Measurements from ENCODE around the gene PPP1R18. TPM values are rescaled to one million over a fixed set of nuclear protein-coding genes. Genes with fewer than 3 reads are reported as not detected.

The PPP1R18 gene
- total and polyA plus RNA-seq, 9 of the 15 experiments (the other 6 are each of a cell fraction or from before 2014, with no cell fraction given), result 12.0 to 99.2 (median 42.6) TPM

DNA sequence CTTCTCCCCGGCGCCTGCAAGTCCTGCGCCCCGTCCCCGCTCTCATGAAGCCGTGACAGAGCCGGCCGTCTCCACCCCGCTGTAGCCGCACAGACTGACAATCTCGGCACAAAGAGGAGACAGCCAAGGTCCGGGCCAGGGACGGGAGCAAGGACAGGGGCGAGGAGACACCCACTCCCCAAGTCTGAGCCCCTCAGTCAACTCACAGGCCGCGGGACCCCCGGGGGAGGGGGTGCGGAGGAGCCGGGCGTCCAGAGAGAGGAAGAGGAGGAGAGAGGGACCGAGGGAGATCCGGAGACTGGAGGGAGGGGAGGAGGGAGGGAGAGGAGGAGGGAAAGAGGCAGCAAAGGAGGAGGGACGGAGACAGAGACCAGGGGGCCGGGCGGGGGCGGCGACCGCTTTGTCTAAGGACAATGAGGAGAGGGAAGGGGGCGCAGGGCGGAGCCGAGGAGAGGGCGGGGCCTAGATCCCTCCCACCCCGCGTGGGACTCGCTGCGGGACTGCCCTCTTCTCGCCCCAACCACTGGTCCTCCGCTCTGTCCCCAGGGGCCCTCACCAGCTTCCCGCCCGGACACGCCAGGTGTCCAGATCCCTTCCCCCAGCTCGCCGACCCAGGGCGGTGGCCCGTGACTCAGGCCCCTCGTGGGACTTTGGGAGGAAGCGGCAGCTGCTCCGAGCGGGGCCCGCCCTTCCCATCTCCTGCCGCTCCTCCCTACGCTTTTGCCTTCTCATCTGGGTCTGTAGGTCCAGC, 638 bp upstream of the PPP1R18 start:
- Histone ChIP-seq H3K4me3 (peak overlapping the region; percentile 81), H4K20me1 (replicated peaks; ENCODE audit: control insufficient read depth, insufficient read depth, low read length) (no peaks in the 10 kb centered on the region), H3K27ac (ENCODE audit: extremely low read depth, low read depth, low read length) (peak overlapping the region; percentile 88), H3K9ac (ENCODE audit: insufficient read depth in 1 of 2, low read depth in 2 of 2, low read length in 2 of 2) (peak overlapping the region; percentile 75 to 95), H3K4me2 (ENCODE audit: insufficient read depth, low read length) (peak overlapping the region; percentile 97), H3K36me3 (ENCODE audit: control insufficient read depth, insufficient read depth, low read length) (peaks cover 11% of the 10 kb centered on the region; the same call in 2 of the 3 replicates), H3K9me1 (ENCODE audit: control insufficient read depth, insufficient read depth, low read length) (no peaks in the 10 kb centered on the region), H3K4me1 (replicated peaks in 1 of 2; ENCODE audit: control insufficient read depth in 2 of 2, insufficient read depth in 2 of 2, low read length in 2 of 2) (peaks cover 50 to 88% of the 10 kb centered on the region in 2 experiments), H3K79me2 (ENCODE audit: control insufficient read depth, insufficient read depth, low read length) (peaks cover 80% of the 10 kb centered on the region), H3K27me3 (ENCODE audit: control insufficient read depth in 2 of 2, insufficient read depth in 2 of 2, low read length in 2 of 2) (no peaks in the 10 kb centered on the region), H3K9me3 (replicated peaks; ENCODE audit: control insufficient read depth, insufficient read depth, low read depth, low read length) (no peaks in the 10 kb centered on the region), H2AFZ (ENCODE audit: low read depth, low read length) (peak overlapping the region; percentile 81)
- ATAC-seq (peak; percentile 59), FAIRE-seq (peak; percentile 65), DNase-seq (ENCODE audit: extremely low read depth in 1 of 4, low spot score in 3 of 4) (peak; percentile 90 to 96 (median 92))
- under 1% methylated on average over 31 of the region's 52 CpGs for WGBS (ENCODE audit: insufficient coverage, low coverage, missing lambda C conversion rate)
- intact Hi-C loops (cut with micrococcal nuclease), result loop anchor here (1.0 to 10.0 kb wide), 3 partner anchors 30 to 128 kb away; partner anchors contain the start of genes MDC1 and TUBB
- POLR2A ChIA-PET, result interaction anchor here (0.6 to 23.5 kb wide), 7 partner anchors 8 to 601 kb away, joined by 4 to 524 read pairs (median 6); partner anchors contain the start of genes DHX16, MDC1 and TUBB
- CTCF ChIA-PET (ENCODE audit: low intra/inter-chr PET ratio), result no interaction called here
- in situ Hi-C loops (cut with MboI), result no loop called here
- no TSS peak for BruUV-seq (replicated peaks)
- TF ChIP-seq KLF13 (tag; IDR thresholded peaks at IDR 0.05; ENCODE audit: borderline replicate concordance, low read depth) (no peak), RBM17 (IDR thresholded peaks at IDR 0.05; ENCODE audit: borderline replicate concordance, low read depth, low read length) (no peak), CBX8 (IDR thresholded peaks at IDR 0.05; ENCODE audit: borderline replicate concordance, extremely low read depth, low read depth, low read length, poor library complexity, severe bottlenecking) (no peak), FOXA3 (CRISPR knock-in tag; conservative IDR thresholded peaks at IDR 0.05 in 1 of 2, IDR thresholded peaks at IDR 0.05 in 1 of 2) (no peak), RBBP5 (IDR thresholded peaks at IDR 0.05; ENCODE audit: borderline replicate concordance, insufficient read depth, low read length, poor library complexity, severe bottlenecking) (no peak), TAF1 (IDR thresholded peaks at IDR 0.05; ENCODE audit: control insufficient read depth, extremely low read depth, insufficient read depth, low read length, severe bottlenecking) (peak; percentile 58), TCF3 (CRISPR knock-in tag; IDR thresholded peaks at IDR 0.05) (peak; percentile 53), PHF20 (IDR thresholded peaks at IDR 0.05; ENCODE audit: partially characterized antibody) (peak; percentile 61), CREB1 (IDR thresholded peaks at IDR 0.05) (peak; percentile 56), CREB1 (CRISPR knock-in tag; IDR thresholded peaks at IDR 0.05) (no peak; the same call in none of the 2 replicates), FOXK1 (CRISPR knock-in tag; IDR thresholded peaks at IDR 0.05; ENCODE audit: borderline replicate concordance) (peak; percentile 29; the same call in 1 of the 2 replicates)
- TF ChIP-seq, protein P1, sequence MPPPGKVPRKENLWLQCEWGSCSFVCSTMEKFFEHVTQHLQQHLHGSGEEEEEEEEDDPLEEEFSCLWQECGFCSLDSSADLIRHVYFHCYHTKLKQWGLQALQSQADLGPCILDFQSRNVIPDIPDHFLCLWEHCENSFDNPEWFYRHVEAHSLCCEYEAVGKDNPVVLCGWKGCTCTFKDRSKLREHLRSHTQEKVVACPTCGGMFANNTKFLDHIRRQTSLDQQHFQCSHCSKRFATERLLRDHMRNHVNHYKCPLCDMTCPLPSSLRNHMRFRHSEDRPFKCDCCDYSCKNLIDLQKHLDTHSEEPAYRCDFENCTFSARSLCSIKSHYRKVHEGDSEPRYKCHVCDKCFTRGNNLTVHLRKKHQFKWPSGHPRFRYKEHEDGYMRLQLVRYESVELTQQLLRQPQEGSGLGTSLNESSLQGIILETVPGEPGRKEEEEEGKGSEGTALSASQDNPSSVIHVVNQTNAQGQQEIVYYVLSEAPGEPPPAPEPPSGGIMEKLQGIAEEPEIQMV (tag; conservative IDR thresholded peaks at IDR 0.05; ENCODE audit: low read depth), result no peak
- TF ChIP-seq, protein P2, sequence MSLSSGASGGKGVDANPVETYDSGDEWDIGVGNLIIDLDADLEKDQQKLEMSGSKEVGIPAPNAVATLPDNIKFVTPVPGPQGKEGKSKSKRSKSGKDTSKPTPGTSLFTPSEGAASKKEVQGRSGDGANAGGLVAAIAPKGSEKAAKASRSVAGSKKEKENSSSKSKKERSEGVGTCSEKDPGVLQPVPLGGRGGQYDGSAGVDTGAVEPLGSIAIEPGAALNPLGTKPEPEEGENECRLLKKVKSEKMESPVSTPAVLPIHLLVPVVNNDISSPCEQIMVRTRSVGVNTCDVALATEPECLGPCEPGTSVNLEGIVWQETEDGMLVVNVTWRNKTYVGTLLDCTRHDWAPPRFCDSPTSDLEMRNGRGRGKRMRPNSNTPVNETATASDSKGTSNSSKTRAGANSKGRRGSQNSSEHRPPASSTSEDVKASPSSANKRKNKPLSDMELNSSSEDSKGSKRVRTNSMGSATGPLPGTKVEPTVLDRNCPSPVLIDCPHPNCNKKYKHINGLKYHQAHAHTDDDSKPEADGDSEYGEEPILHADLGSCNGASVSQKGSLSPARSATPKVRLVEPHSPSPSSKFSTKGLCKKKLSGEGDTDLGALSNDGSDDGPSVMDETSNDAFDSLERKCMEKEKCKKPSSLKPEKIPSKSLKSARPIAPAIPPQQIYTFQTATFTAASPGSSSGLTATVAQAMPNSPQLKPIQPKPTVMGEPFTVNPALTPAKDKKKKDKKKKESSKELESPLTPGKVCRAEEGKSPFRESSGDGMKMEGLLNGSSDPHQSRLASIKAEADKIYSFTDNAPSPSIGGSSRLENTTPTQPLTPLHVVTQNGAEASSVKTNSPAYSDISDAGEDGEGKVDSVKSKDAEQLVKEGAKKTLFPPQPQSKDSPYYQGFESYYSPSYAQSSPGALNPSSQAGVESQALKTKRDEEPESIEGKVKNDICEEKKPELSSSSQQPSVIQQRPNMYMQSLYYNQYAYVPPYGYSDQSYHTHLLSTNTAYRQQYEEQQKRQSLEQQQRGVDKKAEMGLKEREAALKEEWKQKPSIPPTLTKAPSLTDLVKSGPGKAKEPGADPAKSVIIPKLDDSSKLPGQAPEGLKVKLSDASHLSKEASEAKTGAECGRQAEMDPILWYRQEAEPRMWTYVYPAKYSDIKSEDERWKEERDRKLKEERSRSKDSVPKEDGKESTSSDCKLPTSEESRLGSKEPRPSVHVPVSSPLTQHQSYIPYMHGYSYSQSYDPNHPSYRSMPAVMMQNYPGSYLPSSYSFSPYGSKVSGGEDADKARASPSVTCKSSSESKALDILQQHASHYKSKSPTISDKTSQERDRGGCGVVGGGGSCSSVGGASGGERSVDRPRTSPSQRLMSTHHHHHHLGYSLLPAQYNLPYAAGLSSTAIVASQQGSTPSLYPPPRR (CRISPR knock-in tag; IDR thresholded peaks at IDR 0.05; ENCODE audit: borderline replicate concordance), result peak; percentile 37; the same call in 1 of the 2 replicates
